HepG2 (cell line): Measurements from ENCODE around the gene IRF1.

Experiments
- CREB1 ChIP-seq, 2 experiments: fragments of 450-650 bp in 1 of 2; IDR thresholded peaks; 2 replicates each; pipeline ENCODE4 v1.6.1; 2016 to 2017; ENCODE audit warnings: control low read depth in 1 of 2, mild to moderate bottlenecking in 1 of 2, missing compliant biosample characterization in 1 of 2, missing genetic modification characterization in 1 of 2
- HNRNPUL1 ChIP-seq: fragments of 200-400 bp; formaldehyde crosslinking; IDR thresholded peaks from 2 replicates; pipeline ENCODE4 v1.6.1; 2017; ENCODE audit warnings: low read depth, mild to moderate bottlenecking, low read length, moderate library complexity
- MLX ChIP-seq: IDR thresholded peaks from 2 replicates; pipeline ENCODE4 v1.6.1; 2016
- PHF20 ChIP-seq: sonication (generic); formaldehyde crosslinking; IDR thresholded peaks from 2 replicates; pipeline ENCODE4 v1.5.0; 2020; ENCODE audit warnings: mild to moderate bottlenecking, missing genetic modification reagents
- POGZ ChIP-seq: sonication (generic); formaldehyde crosslinking; IDR thresholded peaks from 2 replicates; pipeline ENCODE4 v1.4.0; 2020; ENCODE audit warnings: mild to moderate bottlenecking, missing genetic modification reagents
- PTBP1 ChIP-seq: fragments of 200-400 bp; formaldehyde crosslinking; IDR thresholded peaks from 2 replicates; pipeline ENCODE4 v1.6.1; 2018; ENCODE audit warnings: low read length, low read depth; ENCODE audit not compliant: poor library complexity, severe bottlenecking
- ZKSCAN8 ChIP-seq: IDR thresholded peaks from 2 replicates; pipeline ENCODE4 v1.6.1; 2016; ENCODE audit warnings: borderline replicate concordance, missing genetic modification reagents, missing compliant biosample characterization
- ZNF773 ChIP-seq: sonication (generic); formaldehyde crosslinking; IDR thresholded peaks from 2 replicates; pipeline ENCODE4 v1.4.0; 2020; ENCODE audit warnings: missing genetic modification reagents, borderline replicate concordance

DNA sequence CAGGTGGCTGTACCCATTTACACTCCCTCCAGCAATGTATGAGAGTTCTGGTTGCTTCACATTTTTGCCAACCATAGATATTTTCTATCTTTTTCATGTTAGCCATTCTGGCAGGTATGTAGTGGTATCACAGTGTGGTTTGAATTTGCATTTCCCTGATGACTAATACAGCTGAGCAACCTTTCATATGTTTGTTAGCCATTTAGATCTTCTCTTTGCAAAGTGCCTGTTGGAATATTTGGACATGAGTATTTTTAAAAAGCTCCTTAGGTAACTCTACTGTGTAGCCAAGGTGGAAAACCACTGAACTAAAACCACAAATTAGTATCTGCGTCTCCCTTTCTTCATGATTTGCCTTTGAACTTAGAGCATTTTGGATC is 31.9 kb downstream of the IRF1 start:
- TF ChIP-seq PHF20 (CRISPR knock-in tag) = no peak
- TF ChIP-seq CREB1 (IDR thresholded peaks at IDR 0.05) = no peak
- no peak for TF ChIP-seq CREB1 (CRISPR knock-in tag; IDR thresholded peaks at IDR 0.05)
- no peak for TF ChIP-seq HNRNPUL1
- TF ChIP-seq PTBP1 = no peak
- TF ChIP-seq ZNF773 (CRISPR knock-in tag) = no peak
- TF ChIP-seq MLX = no peak
- TF ChIP-seq POGZ (CRISPR knock-in tag) = no peak
- TF ChIP-seq ZKSCAN8 = no peak
